ENCODE measurements around the gene NPC1L1. TPM values are rescaled to one million over a fixed set of nuclear protein-coding genes. Genes with fewer than 3 reads are reported as not detected.
A peak's percentile ranks its signal among the peaks of the same experiment; 100 is the strongest.

The NPC1L1 gene
- total RNA-seq, 1 experiment from 2014 or later: not detected

DNA sequence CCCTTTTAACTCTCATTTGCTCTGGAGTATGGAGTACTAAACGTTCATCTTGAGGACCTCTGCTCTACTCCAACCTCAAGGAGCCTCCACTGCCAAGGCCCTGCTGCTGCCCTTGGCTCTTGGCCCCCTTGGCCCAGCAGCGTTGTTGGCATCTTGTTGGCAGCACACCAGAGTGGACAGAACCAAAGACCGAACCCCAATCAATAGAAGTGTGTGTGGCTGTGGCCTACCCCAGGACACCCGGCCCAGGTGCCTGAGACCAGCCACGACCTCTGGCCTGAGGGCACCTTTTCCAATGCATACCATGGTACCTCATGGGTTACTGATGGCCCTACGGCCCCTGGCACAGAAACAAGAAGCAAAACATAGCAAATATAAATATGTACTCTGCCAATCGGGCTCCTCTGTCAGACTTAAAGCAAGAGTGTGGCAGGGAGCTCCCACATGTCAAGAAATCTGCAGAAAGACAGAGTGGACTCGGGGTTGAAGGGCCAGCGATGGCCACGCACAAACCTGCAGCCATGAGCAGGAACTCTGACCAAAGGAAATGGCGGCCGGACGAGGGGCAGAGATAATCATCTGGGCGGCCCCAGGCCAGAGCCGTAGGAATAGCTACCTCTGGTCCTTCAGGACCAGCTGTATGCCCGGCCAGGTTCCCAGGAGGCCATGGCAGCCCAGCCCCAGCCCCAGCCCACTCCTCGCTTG, 2.9 kb downstream of the NPC1L1 start:
- DNase-seq (ENCODE audit: low read depth): no peak

DNA sequence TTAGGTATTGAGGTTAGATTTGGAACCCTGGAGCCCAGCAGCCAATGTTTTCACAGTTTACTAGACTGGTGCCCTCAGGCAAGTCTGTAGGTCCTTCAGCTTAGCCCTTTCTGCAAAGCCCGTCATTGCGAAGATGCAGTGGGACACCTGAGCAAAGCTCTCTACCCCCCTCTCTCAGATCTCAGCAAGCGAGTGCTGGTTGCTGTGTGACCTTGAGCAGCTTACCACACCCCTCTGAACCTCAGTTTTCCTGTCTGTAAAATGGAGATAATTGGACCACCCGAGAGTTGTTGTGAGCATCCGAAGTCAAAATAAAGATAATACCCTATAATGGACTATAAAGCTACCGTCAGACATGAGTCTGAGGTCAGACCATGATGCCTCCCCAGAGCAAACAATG, 3.7 kb downstream of the NPC1L1 start:
- DNase-seq (ENCODE audit: low read depth): no peak

DNA sequence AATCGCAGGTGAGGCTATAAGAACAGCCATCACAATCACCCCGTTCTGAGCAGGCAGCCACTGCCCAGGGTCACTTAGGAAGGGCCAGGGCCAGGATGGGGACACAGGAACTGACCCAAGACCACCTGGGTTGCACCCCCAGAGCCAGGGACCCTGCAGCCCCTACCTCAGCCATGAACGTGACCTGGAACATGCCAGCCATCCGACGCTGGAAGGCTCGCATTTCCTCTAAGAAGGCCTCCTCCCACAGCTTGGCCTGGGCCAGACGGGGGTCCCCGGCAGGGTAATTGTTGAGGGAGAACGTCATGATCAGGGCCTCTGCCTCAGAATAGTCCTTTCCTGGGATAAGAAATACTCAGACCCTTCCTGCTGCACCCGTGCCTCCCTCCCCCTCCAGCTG, 5.0 kb downstream of the NPC1L1 start:
- no peak for DNase-seq (ENCODE audit: low read depth)

DNA sequence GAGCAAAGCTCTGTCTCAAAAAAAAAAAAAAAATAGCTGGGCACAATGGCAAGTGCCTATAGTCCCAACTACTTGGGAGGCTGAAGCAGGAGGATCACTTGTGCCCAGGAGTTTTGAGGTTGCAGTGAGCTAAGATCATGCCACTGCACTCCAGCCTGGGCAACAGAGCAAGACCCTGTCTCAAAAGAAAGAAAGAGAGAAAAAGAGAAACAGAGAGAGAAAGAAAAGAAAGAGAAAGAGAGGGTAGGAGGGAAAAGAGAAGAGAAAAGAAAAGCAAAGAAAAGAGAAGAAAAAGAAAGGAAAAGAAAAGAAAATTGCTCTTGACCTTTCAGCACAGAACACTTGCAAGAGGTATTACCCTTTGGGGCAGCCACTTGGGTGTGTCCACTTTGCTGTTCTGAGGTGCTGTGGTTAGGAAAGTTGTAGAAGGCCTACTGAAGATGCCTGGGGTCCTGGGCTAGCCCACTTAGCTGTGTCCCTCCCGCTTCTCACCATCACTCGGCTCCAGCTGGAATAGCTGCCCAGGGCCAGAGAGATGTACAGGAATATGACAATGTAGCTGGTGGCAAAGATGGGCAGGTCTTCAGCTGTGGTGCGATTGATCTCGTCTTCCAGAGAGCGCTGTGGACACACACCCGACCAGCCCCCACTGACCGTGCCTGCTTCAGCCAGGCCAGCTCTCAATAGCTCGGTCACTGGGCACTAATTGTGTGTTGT, 5.6 kb downstream of the NPC1L1 start:
- no peak for DNase-seq (ENCODE audit: low read depth)

DNA sequence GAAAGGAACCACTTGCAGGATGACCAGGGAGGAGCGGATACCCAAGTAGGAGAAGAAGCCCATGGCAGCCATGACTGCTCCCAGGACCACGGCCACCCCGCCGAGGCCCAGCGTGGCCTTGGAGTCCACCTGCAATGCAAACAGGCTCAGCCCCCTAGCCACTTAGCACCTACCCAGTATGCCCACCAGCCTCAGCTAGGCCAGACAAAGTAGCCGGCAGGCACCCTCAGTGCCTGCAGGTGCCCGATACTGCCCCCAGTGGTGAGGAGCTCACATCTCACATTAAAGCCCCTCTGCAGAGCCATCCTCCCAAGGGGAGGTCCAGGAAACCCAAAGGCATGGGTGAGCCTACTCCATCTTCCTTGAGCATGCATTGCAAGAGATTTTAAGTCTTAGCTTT, 6.6 kb downstream of the NPC1L1 start:
- peak; percentile 81 for DNase-seq (ENCODE audit: low read depth)

- DNase-seq (ENCODE audit: low read depth): no peak
Measured at GRCh38 chr7:44534087-44534486, 7.0 kb downstream of the NPC1L1 start.

DNA sequence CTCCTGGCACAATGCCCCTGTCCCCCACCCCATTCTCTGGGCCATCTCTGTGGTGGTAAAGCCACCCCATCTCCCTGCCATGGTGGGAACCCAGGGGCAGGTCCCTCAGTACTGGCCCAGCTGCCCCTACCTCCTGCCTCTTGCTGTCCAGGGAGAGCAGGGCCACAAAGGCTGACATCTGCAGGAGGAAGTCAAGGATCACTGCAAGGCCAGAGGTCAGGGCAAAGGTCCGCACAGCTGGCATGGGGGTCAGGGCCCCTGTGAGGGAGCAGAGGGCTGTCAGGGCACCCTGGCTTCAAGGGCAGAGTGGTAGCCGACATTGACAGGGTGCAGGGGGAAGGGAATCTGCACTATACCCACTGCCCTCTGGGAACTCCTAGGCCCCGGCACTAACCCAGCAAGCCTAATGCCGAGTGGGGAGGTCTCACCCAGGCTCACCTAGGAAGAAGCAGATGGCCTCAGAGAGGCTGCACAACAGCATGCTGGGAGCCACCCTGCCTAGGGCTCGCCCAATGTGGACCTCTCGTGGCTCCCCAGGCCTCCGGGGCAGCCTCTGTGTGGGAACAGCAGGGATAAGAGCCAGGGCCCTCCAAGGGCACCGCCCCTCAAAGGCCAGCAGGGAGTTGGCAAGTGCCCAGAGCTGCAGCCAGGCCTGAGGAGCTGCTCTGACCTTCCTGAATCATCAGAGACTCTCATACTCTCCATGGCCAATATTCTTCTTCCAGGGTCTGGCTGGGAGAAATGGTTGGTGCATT, 7.7 kb downstream of the NPC1L1 start:
- peak; percentile 32 for DNase-seq (ENCODE audit: low read depth)

- DNase-seq (ENCODE audit: low read depth): peak; percentile 9
Measured at GRCh38 chr7:44531421-44532380, 9.4 kb downstream of the NPC1L1 start.

DNA sequence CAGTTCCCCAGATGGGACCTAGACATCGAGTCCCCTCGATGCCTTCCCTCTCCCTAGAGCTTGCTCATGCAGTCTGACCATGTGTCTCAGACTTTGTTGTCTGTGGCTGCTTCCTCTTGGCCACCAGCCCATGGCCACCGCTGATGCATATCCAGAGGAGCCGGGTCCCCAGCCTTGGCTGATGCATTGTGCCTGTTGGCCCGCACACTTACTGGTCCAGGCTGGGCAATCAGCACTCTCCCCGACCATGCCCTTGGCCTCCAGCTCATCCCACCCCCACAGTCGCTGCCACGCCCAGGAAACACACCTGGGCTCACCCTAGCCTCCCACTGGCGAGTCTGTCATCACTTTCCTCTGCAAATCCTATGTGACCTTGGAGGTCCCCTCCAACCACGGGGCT, 10.1 kb downstream of the NPC1L1 start:
- DNase-seq (ENCODE audit: low read depth): peak; percentile 27

GRCh38 chr7:44524811-44525388, 16.2 kb downstream of the NPC1L1 start:
- no peak for DNase-seq (ENCODE audit: low read depth)

DNA sequence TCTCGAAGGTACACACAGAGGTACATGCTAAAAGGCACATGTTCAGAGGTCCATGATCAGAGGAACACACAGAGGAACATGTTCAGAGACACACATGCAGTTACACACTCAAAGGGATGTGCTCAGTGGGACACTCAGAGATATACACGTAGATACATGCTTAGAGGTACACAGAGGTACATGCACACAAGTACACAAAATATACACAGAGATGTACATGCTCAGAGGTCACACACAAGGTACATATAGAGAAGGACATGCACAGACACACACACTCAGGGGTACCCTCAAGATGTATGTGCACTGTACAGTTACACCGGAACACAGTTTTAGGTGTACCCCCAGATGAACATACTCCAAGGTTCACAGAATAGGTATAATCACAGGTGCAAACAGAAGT, 18.8 kb downstream of the NPC1L1 start:
- no peak for DNase-seq (ENCODE audit: low read depth)

DNA sequence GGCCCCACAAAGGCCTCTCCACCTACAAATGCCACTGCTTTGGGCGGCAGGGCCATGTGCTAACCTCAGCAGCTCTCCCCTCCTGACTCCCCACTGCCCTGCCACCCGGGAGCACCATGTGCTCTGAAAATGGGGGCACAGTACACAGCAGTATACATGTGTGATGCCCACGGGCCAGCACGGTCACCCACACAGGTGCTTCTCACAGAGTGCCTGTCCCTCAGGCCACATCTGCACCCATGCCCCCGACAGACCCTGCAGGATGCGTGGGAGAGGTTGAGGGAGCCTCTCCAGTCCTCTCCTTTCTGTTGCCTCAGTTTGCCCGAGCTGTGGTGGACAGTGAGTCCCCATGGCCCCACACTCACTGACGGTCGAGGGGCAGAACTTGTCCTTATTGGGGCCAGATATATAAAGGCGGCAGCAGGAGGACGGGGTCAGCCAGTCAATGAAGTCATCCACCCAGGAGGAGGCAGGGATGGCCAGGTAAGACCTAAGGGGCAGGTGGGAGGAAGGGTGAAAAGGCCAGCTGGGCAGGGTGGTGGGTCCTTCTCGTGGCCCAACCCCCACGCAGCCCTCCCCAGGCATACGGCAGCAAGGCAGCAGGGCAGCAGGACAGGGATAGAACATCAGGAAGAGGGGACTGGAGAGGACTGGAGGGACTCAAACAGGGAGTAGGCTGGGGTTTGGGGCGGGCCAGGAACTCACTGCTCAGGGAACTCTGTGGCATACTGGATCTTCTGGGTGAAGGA, 19.6 kb downstream of the NPC1L1 start:
- DNase-seq (ENCODE audit: low read depth): no peak

DNA sequence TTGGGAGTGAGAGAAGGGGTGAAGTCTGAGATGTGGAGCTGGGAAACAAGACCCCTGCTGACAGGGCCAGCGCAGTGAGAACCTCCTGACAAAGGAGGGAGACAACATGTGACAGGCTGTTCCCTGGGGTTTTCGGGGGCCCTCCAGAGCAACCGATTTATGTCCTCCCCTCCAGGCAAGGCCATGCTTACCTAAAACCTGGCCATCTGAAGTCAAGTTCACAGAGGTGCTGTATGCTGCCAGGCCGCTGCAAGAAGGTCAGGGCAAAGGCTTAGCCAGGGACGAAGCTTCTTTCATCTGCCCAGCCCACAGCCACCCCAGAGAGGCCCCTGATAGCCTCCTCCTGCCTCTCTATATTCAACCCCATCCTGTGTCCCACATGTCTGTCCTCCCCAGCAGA, 20.6 kb downstream of the NPC1L1 start:
- DNase-seq (ENCODE audit: low read depth): no peak

GRCh38 chr7:44519546-44519945, 21.6 kb downstream of the NPC1L1 start:
- DNase-seq (ENCODE audit: low read depth): no peak

GRCh38 chr7:44518761-44519160, 22.4 kb downstream of the NPC1L1 start:
- no peak for DNase-seq (ENCODE audit: low read depth)

GRCh38 chr7:44517175-44517574, 24.0 kb downstream of the NPC1L1 start:
- DNase-seq (ENCODE audit: low read depth): no peak

GRCh38 chr7:44515590-44516268, 25.4 kb downstream of the NPC1L1 start:
- no peak for DNase-seq (ENCODE audit: low read depth)

GRCh38 chr7:44512736-44513135, 28.4 kb downstream of the NPC1L1 start:
- DNase-seq (ENCODE audit: low read depth): no peak

DNA sequence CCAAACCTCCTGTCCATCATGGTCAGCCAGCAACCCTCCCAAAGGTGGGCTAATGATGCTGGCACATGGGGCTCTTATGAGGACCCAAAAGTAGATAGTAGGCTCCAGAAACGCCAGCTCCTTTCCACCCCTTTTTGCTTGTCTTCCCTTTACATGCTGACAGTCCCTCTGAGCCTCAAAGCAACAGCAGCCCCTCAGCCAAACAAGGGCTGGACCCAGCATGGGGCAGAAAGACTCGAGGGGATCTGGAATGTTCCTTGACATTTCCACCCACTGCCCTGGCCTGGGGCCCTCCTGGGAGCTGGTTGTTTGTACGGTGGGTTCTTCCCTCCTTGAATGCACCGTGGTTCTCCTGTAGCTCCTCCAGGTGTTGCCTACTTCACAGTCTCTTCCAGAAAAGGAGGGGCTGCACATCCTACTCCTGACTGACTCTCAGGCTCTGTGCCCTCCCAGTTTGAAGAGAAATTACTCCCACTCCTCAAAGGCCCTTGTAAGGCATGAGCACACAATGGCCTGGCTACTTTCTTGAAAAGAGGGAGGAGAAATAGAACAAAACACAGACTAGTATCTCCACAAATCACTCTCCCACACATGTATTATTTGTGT, 29.2 kb downstream of the NPC1L1 start:
- no peak for DNase-seq (ENCODE audit: low read depth)

GRCh38 chr7:44511236-44511635, 29.9 kb downstream of the NPC1L1 start:
- DNase-seq (ENCODE audit: low read depth): no peak

All from Daoy (cell line).